Measurements from ENCODE around the gene STOML1.

Gene STOML1

GRCh38 chr15:73991726-73992593, at the start of gene STOML1:
STOML1 (minus strand) TSS chr15:73992295; CDS start chr15:73992223, 72 bp downstream.
- peak; percentile 98 for DNase-seq

- DNase-seq, result no peak
These were observed 49.2 kb upstream of the STOML1 start for GRCh38 chr15:74041311-74041756.

DNA sequence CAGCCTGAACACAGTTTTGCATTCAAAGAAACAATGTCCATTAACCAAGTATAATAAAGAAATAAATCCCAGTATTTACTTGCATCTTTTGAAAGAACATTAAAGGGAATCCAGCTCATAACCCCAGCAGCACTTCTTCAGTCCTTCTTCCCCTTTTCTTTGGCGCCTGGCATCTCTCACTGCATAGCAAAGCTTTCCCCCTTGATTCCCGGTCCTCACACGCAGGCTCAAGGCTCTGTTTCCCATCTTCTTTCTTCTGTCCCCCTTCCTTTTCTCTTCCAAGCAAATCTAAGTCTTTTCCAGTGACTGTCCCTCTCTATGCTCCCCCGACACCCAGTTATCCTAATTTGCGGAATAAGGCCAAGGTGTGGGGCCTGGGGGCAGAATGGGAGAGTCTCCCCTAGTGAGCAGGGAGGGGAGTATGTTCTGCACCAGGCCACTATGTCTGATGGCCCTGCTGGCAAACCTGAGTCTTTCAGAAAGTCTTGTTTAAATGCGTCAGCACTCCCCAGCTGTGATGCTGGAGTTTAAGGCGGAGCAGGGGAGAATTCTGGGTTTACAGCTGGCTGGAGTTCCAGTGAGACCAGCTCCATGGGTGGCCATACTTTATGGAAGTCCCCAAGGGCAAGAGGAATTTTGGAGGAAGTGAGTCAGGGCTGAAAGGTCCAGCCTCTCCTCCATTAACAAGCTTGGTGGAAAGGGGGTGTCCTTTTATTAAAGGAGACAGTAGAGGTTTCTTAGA, 48.2 kb upstream of the STOML1 start:
- peak; percentile 47 for DNase-seq

DNA sequence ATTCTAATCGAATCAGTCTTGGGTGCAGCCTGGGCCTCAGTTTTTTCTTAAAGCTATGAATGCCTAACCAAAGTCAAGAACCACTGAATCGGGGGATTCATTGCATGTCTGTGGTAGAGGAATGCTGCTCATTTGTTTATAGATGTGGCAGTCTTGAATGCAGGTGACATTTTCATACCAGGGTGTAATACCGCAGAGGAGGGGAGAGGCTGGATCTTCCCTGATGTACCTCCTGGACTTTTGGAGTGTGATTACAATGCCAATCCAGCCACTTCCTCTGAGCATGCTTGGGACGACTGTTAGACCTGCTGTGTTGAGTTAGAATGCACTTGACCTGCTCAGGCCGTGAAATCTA, 47.5 kb upstream of the STOML1 start:
- DNase-seq, result no peak

DNA sequence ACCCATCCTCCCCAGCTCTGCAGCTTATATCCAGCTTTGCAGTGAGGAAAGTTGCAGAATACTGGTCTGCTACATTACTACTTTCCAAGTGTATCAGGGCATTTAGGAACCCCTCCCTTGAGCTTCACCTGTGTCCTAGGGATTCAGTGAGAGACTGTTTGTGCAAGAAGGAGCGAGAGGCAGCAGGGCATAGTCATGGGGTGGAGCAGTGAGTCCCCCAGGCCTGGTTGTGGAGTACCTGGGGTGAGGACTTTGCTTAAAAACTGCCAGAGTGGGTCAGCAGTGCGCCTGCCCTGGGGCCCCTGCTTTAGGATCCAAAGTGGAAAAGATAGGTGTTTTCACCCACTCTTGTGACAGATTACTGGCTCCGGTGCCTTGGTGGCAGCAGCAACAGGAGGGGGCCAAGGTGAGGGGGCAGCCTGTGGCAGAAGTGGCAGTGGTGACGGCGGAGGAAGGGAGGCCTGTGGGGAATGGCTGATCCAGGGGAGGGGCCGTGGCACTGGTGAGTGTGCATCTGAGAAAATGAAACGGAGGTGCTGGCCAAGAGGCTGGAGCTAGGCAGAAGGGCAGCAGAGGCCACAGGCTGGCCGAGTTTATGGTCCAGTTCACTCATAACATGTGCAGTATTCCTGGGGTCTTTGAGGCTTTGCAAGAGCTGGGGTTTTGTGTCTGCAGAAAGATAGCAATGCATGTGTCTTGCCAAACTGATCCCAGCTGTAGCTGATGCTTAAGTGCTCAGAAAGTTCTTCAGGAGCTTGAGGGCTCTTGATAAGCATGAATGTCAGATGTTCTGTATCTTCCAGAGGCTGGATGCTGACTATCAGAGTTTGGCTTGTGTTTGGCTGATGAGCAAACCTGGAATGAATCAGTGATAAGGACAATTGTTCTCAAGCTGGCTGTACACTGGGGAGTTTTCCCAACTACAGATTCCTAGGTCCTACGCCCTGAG, 46.9 kb upstream of the STOML1 start:
- no peak for DNase-seq

- DNase-seq, result no peak
These were observed 45.3 kb upstream of the STOML1 start for GRCh38 chr15:74037171-74038117.

DNA sequence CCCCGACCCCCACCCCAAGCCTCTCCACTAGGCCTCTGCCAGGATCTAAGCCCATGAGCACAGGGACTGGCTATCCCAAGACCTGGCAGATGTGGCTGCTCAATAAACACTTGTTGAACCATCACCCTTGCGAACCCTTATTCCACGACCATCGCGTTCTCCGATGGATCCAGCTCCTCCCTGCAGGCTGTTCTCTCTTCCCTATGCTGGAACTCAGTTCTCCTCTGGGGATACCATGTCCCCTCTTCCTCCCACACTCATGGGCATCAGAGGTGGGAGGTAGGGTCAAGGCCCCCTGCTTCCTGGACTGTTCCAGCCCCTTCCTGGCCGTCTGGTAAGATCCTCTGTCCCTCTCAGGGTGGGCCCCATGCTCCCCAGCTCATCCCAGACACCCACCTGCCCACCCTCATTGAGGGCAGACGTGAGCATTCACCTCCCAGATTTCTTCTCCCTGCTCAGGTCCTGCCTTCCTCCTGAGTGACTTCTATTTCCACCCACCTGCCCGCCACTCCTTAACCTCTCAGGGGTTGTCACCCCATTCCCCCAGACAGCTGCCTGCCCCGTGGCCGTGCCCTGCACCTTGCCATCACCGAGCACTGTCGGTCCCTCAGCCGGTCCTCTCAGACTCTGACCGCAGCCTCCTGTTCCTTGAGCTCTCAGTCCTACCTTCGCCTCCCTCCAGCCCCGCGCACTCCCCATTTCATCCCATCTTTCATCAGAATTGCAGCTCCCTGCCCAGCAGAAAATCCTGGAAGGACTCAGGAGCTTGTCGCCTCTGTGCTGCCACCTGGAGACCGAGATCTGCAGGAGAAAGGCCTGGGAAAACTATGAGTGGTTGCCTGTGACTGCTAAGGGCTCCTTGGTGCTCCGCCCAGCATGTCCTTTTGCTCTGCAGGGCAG, 44.4 kb upstream of the STOML1 start:
- no peak for DNase-seq

GRCh38 chr15:74035121-74036017, 43.3 kb upstream of the STOML1 start:
- DNase-seq, result no peak

DNA sequence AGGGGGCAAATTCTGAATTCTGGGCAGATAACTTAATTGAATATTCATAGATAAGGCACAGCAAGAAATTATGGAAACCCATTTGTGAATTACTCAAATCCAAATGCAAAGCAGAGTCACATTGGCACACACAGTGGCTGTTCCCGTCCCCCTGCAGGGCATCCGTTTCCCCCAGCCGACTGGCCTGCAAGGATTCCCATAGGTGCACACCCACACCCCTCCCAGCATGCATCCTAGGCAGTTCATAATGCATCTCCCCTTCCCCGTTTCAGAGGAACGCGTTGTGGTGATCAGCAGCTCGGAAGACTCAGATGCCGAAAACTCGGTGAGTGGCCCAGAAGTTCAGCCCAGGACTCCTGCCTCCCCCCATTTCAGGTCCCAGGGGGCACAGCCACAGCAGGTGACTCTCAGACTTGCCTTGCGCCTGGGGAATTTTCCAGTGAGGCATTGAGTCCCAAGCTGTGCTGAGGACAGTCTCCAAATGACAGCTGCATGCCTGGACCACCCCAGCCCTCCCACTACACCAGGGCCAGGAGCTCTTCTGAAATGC, 42.2 kb upstream of the STOML1 start:
- no peak for DNase-seq

DNA sequence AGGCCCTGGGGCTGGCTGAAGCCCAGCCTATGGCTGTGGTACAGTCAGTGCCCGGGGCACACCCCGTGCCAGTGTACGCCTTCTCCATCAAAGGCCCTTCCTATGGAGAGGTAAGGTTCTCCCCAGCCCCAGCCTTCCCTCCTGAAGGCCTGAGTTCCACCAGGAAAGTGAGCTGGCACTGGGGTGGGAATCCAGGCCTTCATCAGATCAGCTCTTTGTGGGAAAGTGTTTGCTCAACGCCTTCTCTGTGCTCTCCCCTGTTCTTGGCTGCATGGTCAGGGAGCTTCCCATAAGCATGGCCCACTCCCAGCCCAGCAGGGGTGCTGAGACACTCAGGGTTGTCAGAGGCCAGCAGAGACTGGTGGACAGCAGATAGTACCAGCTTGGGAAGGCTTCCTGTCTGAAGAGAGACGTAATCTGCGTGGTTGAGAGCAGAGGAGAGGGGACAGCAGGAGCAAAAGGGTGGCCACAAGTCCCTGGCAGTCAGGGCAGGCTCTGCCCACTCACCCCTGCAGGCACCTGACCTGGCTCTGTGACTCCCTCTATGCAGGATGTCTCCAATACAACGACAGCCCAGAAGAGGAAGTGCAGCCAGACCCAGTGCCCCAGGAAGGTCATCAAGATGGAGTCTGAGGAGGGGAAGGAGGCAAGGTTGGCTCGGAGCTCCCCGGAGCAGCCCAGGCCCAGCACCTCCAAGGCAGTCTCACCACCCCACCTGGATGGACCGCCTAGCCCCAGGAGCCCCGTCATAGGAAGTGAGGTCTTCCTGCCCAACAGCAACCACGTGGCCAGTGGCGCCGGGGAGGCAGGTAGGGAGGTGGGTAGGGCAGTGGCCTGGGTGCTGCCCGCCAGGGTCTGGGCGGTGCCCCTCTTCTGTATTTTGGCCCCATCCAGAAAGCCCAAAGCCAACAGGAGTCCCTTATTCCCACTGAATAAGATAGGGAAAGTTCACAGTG, 40.8 kb upstream of the STOML1 start:
- peak; percentile 37 for DNase-seq

DNA sequence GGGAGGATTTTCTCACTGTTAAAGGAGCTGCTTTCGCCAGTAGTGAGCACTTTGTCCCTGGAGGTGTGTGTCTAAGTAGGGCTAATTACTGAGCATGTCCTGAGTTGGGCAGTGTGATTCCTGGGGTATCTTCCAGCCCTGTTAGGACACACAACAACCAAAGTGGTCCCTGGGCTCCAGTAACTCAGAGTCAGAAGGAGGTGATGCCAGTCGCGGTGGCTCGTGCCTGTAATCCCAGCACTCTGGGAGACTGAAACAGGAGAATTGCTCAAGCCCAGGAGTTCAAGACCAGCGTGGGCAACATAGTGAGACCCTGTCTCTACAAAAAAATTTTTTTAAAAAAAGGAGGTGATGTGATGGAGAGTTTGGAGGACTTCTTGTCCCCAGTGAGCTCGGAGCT, 40.0 kb upstream of the STOML1 start:
- no peak for DNase-seq

GRCh38 chr15:74028646-74029045, 36.6 kb upstream of the STOML1 start:
- no peak for DNase-seq

GRCh38 chr15:74027688-74028087, 35.6 kb upstream of the STOML1 start:
- no peak for DNase-seq

GRCh38 chr15:74025436-74025835, 33.3 kb upstream of the STOML1 start:
- DNase-seq, result no peak

DNA sequence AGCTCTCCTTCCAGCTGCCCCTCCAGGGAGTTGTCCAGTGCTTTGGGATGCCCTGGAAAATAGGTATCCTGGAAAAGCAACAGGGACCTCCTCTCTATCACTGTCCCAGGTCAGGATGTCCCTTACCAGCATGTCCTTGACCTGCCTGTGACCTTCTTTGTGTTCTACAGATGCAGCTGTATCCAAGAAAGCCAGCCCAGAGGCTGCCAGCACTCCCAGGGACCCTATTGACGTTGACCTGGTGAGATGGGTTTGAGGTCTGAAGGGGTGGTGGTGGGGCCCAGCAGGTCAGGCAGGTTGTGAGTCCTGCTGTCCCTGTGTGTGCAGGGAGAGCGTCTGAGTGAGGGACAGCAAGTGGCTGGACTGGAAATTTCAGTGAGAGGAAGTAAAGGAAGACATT, 32.6 kb upstream of the STOML1 start:
- DNase-seq, result no peak

- no peak for DNase-seq
These were observed 30.8 kb upstream of the STOML1 start for GRCh38 chr15:74022706-74023470.

DNA sequence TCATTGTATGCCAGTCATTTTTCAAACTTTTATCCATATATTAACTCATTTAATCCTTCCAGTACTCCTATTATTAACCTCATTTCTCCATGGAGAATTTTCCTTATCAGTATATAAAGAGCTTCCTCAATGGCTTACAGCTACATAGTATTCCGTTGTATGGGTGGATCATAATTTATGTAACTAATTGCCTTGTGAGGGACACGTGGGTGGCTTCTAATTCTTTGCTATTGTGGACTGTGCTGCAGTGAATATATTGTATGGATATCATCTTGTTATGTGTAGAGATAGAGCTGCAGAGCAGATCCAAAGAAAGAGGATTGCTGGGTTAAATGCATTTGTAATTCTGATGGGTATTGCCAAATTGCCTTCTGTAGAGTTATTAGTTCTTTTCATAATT, 27.6 kb upstream of the STOML1 start:
- no peak for DNase-seq
